NCI-H2196 (cell line): ENCODE measurements around the gene PDZRN3.
"Not testable (repeated sequence)": the region's sequence is repeated elsewhere in the genome, so short reads cannot be mapped to it uniquely, and the experiment has no call there.

Experiments used
- DNase-seq: peaks from one replicate; lab custom pipeline; 2025; ENCODE audit not compliant: unreplicated experiment; lab: John Stamatoyannopoulos, UW

The PDZRN3 gene

DNA sequence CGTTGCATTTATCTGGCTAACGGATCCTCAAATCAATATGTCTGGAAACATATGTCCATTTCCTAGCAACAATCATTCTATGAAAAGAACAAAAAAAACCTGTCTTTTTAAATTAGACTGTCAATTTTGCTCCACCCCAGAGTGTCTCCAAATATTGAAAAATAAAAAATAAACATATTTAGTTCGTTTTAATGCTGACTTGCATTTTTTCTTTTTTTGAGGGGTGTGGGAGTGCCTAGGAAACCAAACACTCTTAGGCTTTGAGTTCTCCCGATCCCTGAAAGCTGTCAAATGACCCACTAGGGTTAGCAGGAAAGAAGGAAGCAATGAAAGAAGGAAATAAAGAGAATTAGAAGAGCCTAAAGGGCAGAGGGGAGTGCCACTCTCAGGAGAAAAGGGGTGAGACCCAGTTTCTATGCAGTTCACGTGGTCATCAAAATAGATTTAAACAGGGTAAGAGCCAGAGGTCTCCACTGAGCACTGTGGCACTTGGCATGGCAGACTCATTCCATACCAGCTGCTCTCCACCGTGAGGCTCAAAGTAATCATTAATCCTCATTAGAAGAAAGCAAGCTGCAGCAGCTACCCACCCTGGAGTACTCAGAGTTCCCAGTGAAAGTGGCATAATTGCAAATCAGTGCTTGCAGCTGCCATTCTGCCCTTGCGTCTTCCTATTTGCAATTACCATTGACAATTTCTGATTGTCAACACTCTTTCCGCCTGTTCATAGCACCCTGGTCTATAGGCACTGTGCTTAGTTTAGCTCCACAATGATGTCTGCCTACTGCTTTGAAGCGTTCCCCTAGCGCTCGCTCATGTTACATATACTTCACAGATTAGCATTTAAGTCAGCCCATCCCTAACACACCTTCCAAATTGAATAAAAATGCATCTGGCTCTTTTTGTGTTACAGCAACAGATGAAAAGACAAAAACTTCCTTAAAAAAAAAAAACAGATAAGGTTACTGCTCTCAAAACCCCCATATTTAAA, 32.3 kb downstream of the PDZRN3 start:
- no peak for DNase-seq

DNA sequence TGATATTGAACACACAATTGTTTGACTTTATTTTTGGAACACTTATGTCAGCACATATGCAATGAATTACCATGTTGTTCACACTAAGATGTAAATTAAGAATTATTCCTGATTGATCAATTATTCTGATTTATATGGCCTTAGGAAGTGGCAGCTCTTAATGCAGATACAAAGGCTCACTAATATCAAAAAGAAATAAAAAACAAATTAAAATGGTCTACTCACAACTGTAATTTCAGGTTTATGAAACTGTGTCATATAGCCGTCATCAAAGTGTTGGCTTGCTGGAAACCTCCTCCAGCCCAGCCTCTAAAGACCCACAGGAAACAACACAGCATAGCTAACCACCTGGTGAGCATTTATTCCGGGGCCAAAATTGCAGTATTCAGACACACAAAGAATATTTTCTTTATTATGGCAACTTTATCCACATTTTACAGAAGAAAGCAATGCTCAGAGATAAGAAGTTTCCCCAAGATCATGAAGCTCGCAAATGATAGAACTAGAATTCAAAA, 33.4 kb downstream of the PDZRN3 start:
- no peak for DNase-seq

DNA sequence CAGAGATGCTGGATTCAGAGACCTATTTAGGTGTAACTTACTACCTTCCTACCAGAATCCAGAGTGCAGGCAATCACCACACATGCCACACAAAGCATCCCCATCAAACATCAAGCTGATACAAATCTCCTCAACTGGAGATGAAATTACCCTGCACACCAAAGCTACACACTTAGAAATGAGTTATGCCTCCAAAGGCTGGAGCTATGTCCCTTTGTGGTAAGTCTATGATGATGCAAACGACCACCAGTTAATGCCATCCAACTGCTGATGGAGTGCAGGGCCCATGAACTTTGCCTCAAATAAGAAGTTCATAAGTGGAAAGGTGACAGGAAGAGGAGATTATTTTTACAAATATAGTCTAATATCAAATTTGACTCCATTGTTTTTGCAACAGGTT, 38.1 kb downstream of the PDZRN3 start:
- DNase-seq, result no peak

DNA sequence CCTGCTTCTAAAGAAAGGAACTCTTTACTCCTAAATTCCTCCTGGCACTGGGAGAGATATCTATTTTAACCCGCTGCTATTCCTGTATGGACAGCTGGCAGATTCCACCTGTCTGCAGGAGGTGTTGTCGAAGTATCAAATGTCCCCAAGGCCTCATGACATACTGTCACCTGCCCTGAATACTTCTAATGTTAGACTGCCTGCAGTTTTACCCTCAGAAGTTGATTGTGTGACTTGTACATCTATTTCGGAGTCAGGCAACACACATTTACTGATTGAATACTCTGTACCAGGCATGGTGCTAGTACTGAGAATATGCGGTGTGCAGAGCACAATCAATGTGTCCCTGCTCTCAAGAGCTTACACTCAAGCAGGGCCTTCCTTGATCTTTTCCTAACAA, 38.6 kb downstream of the PDZRN3 start:
- DNase-seq, result no peak

DNA sequence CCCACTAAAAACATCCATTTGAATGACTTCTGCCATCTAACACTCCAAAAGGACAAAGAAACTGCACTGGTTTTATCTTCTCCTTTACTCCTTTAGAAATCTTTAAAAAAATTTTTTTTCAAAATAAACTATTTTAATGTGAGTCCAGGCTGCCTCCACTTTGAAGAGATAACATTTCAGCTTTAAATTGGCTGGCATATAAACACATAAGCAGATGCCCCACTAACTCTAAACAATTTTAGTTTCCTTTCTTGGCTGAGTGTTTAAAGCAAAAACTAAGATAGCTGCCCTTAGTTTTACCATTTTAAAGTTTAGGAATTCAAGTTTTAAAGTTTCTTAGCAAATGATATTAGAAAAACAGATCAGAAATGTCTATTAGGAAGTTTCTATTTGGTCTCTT, 39.9 kb downstream of the PDZRN3 start:
- DNase-seq, result no peak

DNA sequence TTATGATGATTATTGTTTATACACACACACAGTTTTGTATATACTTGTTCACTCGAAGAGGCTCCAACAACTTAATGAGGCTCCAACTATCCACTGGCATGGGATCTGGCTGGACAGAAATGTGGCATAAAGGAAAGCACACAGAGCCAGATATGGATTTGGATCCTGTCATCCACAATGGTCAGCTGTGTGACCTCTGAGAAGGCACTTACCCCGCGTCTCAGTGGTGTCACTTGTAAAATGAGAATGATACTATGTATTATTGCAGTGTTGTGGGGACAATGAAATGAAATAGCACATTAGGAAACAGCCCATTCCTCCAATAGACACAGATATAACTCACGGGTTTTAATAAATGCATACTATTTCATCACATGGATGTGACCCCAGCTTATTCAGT, 42.2 kb downstream of the PDZRN3 start:
- no peak for DNase-seq

DNA sequence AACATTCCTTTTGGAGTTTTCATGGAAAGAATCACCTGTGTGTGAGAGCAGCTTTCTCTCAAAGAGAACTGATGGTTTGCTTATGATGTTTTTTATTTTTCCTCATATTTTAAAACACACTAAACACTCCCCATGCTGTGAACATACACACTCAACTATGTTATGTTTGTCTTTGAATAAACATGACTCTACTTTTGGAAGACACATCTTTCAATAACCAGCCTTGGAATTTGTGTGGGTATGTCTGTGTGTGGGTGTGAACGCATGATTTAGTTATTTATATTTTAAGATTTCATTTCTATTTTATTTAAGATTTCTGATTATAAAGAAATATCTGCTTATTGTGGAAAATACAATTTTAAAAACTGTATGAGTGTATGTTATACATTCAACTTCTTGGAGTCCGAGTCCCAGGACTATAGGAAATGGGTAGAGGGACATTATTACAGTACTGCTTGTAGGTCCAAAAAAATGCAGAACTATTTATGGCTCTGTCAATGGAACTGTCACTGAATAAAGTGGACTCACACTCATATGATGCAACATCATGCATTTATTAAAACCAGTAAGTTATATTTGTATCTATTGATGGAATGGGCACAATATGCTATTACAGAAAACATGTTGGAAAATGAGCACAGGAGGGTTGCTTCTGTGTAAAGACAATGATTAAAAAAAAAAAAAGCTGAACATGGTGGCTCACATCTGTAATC, 43.5 kb downstream of the PDZRN3 start:
- DNase-seq, result no peak

DNA sequence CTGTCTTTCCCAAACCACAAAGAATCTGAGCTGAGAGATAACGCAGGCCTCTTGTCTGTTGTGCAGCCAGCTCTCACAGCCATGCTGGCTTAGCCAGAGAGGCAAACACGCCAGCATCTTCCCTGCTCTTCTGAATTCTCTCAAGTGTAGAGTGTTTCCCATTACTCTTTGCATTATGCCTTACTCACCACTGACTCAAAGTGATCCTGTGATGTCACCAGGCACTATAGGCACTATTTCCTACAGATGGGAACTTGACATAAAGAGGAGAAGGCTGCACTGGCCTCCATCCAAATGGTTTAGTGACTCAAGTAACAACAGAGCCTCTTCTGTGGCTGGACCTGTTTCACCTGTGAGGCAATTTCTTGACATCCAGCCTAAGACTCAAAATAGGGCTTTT, 44.4 kb downstream of the PDZRN3 start:
- no peak for DNase-seq

DNA sequence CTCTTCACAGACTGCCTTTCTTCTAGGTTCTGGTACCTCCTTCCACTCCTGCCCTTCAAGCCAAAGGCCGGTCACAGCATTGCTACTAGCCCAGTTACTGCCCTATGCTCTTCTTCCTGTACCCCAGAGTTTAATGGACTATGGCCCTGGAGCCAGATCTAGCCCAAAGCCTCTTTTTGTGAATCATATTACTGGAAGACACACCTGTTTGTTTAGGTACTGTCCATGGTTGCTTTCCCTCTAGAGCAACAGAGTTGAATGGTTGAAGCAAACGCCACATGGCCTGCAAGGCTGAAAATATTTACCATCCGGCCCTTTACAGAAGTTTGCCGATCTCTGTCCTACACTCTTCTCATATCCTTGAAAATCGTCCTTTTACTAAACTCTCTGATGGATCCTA, 47.0 kb downstream of the PDZRN3 start:
- no peak for DNase-seq

DNA sequence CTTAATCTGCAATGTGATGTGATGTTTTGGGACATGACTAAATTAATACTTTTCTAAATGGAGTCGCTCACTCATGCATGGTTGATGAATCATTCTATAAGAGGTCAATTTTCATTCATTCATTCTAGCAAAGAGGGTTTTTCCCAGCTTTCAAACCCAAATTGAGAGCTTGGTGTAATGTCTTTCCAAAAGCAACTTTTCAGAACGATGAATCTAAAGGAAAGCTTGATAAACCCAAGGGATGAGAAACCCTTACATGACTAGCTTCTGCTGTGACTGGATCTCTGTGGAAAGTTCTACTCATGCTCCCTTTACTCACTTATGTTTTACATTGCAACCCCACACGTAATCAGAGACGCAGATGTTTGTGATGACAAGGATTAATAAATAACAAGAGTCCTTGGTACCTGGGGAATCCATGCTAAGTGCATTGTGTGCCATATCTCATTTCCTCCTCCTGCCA, 47.7 kb downstream of the PDZRN3 start:
- DNase-seq, result no peak

DNA sequence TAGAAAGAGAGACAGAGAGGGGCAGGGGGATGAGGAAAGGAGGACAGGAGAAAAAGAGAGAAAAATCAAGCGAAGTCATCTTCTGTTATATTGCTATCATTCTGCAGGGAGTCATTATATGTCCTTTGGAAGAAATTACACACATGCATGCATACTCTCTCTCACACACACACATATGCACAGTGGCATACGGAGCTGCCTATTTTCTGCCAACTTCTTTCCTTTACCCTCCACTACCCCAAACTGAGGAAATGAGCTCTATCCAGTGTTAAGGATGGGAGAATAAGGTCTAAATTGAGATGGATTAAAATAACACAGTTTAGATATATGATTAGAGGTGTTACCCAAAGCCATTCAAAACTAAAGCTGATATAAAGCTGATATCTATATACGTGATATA, 48.8 kb downstream of the PDZRN3 start:
- DNase-seq, result no peak

DNA sequence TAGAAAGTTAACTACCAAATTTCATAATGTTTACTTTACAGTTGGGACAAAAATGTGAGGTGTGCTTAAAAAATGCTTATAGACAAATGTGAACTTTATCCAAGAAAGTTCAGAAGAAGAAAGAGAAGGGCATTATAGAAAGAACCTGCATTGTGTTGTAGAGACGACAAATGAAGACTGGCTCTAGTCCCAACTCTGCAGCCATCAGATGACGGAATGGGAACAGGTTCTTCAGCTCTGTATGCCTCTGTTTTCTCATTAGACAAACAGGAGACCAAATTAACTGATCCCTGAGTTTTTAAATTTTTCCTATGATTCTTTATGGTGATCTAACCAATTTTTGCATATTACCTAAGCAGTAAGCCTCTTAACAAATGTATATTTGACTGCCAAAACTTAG, 49.2 kb downstream of the PDZRN3 start:
- no peak for DNase-seq

DNA sequence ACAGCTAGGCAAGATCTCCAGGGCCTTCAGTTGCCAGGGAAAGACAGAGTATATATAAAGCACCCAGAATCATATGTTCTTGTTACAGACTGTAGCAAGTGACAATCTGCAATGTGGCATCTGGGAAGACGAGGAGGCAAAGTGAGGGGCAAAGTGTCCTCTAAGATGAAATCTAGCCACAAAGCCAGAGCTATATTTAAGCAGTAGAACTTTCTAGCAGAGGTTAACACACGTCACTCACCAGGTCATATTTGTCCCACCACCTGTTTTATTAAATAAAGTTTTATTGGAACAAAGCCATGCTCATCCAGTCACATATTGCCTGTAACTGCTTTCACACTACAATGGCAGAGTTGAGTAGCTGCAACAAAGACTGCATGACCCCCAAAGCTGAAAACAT, 51.5 kb downstream of the PDZRN3 start:
- no peak for DNase-seq

DNA sequence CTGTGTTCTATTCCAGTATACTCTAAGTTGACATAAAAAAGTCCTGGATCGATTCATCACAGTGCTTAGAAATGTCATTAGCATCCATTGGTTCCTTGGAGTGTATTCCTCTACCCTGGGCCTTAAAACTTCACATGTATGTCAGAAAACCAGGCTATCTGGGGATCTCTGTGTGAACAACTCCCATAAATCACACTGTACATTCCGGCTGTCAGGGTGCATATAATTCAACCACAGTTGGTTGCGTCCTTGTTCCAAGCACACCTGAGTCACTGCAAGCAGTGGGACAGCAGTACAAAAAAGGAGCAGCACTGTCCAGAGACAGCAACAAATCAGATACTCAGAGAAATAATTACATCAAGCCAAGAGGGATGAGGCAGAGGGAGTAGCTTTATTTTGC, 52.4 kb downstream of the PDZRN3 start:
- DNase-seq, result no peak

DNA sequence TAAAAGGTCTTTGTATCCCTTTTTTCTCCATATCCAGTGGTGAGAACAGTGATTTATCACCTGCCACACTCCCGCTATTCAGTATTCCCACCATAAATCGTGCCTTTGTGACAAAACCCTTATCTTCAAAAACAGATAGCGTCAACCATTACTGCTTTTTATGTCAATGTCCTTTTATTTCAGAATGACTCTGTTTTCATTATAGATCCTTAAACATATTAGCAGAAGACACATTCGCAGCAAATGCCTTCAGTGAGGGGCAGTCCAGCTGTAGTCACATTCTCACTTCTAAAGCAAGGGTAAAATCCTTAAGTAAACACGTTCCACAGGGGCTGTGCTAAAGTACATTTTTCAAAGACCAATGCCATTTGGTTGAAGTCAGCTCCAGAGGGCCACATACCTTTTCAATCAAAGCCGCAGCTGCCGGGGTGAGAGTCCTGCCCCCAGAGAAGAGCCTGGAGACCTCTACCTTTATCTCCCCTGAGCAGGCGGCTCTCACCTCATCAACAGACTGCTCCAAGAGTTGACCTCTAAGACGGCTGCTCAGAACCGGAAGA, 53.4 kb downstream of the PDZRN3 start:
- DNase-seq, result no peak

DNA sequence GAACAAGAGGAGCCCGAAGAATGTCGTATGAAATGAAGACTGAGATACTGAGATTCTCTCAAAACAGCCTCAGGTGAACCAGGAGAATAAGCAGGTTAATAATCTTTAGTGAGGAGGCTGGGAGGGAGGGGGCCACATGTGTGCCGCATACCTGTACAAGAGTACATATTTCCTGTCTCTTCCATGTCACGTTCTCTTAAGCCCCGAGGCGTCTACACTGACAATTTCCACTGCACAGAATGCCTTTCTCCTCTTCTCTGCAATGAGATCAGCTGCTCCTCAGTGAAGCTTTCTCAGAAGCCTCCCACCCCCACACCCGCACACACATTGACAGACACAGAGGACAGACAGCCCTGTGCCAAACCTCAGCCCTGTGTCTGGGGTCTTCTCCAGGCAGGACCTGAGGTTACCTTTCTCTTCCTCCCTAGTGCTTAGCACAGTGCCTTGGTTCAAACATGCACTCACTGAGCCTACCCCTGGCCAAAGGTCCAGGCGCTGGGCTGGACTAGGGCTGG, 55.4 kb downstream of the PDZRN3 start:
- DNase-seq, result no peak

DNA sequence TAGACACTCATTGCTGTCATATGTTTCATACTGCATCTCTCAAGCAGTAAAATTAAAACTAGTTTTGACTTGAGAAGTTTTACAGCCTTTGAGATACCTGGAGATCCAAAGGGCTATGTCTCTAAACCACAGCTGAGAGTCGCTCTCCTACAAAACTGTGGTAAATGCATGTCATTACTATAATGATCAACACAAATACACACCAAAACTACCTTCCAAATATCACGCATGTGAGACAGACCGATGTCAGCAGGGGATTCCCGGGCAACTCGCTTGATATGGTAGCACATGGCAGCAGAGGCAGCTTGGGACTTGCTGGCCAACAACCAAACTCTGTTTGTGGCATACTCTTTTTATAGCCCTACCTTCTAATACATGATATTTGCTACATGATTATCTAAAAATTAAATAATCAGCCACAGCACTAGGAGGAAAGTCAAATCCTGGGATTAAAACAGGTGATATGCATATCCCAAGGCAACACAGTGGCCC, 56.3 kb downstream of the PDZRN3 start:
- no peak for DNase-seq

DNA sequence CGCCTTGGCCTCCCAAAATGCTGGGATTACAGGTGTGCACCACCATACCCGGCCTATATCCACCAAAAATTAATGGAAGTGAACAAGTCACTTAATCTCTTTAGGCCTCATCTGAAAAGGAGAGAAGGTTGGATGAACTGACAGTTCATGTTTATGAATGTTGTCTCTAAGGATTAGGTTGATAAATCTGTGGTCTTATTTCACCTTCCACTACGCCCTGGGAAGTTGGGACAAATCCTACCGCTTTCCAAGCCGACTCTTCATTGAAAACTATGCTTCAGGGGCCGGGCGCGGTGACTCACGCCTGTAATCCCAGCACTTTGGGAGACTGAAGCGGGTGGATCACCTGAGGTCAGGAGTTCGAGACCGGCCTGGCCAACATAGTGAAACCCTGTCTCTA, 59.4 kb downstream of the PDZRN3 start:
- not testable (repeated sequence) for DNase-seq

DNA sequence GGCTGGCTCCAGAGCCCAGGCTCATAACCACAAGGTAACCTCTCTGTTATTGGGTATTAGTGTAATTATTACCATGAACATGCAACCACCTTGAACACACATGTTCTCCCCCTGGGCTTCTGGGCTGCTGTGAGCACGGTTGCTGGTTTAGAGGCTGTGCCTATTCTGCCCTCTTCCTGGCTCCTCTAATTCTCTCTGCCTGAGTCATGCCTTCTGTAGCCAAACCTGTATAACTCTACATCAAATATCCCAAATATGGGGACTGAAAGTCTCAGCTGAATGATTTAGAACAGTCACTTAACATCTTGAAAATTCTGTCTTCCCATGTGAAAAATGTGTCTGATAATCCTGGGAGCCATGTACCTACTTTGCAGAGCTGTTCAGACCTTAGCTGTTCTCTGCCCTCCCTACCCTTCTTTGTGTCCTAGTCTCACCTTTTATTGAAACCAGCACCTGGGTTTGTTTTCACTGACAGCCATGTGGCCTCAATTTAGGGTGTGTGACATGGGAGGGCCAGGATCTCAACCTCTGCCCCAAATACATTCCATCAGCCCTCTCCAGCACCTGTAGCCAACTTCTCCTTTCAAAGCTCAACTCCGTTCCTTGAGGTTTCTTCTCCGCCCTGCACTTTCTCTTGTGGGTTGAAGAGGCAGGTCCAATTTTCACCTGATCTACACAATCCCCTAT, 60.7 kb downstream of the PDZRN3 start:
- DNase-seq, result no peak

DNA sequence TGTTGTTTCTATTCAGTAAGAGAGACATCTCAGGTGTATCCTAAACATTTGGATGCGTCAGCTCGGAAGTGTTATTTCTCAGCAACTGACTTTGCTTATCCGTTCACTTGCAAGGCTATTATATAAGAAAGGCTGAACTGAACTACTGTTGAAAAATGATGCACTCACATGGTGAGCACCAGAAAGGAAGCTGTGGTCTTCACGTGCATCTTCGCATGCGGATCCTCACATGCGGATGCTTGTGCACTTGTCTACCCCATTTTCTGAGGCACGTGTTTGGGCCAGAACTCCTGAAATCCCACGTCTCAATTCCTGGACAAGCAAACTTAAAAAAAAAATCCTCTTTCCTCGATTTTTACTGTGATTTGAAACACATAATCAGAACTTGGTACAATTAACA, 63.2 kb downstream of the PDZRN3 start:
- no peak for DNase-seq

DNA sequence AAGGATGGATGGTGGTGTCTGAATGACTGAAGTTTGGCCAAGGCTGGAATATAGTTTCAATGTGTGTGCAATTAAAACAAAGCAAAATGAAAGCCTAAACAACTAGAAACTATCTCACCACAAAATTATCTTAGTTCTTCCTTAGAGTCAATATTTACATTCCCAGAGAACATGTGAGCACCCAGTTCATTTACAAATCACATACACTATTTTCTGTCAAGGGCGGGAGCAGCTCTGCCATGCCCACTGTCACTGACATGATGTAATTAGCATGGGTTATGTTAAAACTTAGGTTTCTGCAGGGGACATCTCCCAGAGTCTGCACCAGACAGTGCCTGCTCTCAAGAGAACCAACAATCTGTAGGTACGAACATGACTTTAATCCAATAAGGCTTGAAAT, 65.0 kb downstream of the PDZRN3 start:
- DNase-seq, result no peak
